OCI-LY7 (cell line): Measurements from ENCODE around the gene CGRRF1. TPM values are rescaled to one million over a fixed set of nuclear protein-coding genes. Genes with fewer than 3 reads are reported as not detected.

Experiments
- BruUV-seq: library from RNA; stranded (reverse); fragments of 400-500 nt; replicated peaks from 2 replicates; lab custom pipeline; 2021; lab: Mats Ljungman, UMichigan
- CTCF ChIA-PET: fragments of 300-600 bp; sonication (Branson Sonifier 250); formaldehyde crosslinking; loops from one replicate; lab custom pipeline; 2022; ENCODE audit warnings: antibody characterized with exemption; ENCODE audit not compliant: unreplicated experiment; lab: Charles Lee
- POLR2A ChIA-PET: fragments of 300-600 bp; sonication (Branson Sonifier 250); formaldehyde crosslinking; loops from one replicate; lab custom pipeline; 2022; ENCODE audit warnings: antibody characterized with exemption; lab: Charles Lee
- DNase-seq: peaks from one replicate; pipeline ENCODE4 v3.0.0-alpha.2; 2015; ENCODE audit warnings: low spot score
- H2AFZ ChIP-seq: fragments of 200-600 bp; sonication (generic), shearing (Covaris generic); 2 replicates; pipeline ENCODE4 v1.6.1; 2014; ENCODE audit warnings: mild to moderate bottlenecking, antibody characterized with exemption, low read length, moderate library complexity
- H3K27ac ChIP-seq: fragments of 200-600 bp; sonication (generic); 2 replicates; pipeline ENCODE4 v1.5.1; 2014; ENCODE audit warnings: mixed run types, low read depth, mild to moderate bottlenecking, moderate library complexity, low read length, inconsistent platforms; ENCODE audit not compliant: poor library complexity, severe bottlenecking
- H3K36me3 ChIP-seq: fragments of 200-600 bp; sonication (generic); 2 replicates; pipeline ENCODE4 v1.6.1; 2014; ENCODE audit warnings: mild to moderate bottlenecking, antibody characterized with exemption, low read length, moderate library complexity, mixed read lengths; ENCODE audit not compliant: insufficient read depth
- H3K4me1 ChIP-seq: fragments of 200-600 bp; sonication (generic); 2 replicates; pipeline ENCODE4 v1.5.1; 2014; ENCODE audit warnings: mild to moderate bottlenecking, low read length; ENCODE audit not compliant: insufficient read depth, poor library complexity, severe bottlenecking
- H3K4me2 ChIP-seq: fragments of 200-600 bp; sonication (generic); 2 replicates; pipeline ENCODE4 v1.6.1; 2014; ENCODE audit warnings: mild to moderate bottlenecking, low read length
- H3K4me3 ChIP-seq: fragments of 200-600 bp; sonication (generic); 2 replicates; pipeline ENCODE4 v1.5.1; 2014; ENCODE audit warnings: mild to moderate bottlenecking, low read depth, low read length; ENCODE audit not compliant: poor library complexity, severe bottlenecking
- H3K79me2 ChIP-seq: fragments of 200-600 bp; sonication (generic); 2 replicates; pipeline ENCODE4 v1.6.1; 2016; ENCODE audit warnings: low read depth, mild to moderate bottlenecking, low read length, moderate library complexity, mixed read lengths; ENCODE audit not compliant: insufficient read depth
- H3K9me2 ChIP-seq: fragments of 200-600 bp; sonication (generic); 2 replicates; pipeline ENCODE4 v1.6.1; 2016; ENCODE audit warnings: mild to moderate bottlenecking, low read length, mixed read lengths; ENCODE audit not compliant: insufficient read depth
- H3K9me3 ChIP-seq: fragments of 200-600 bp; sonication (generic); 2 replicates; pipeline ENCODE4 v1.6.1; 2014; ENCODE audit warnings: mild to moderate bottlenecking, mixed run types, low read length, mixed read lengths
- H4K20me1 ChIP-seq: fragments of 200-600 bp; sonication (generic); 2 replicates; pipeline ENCODE4 v1.6.1; 2014; ENCODE audit warnings: mild to moderate bottlenecking, antibody characterized with exemption, low read length, moderate library complexity, mixed read lengths; ENCODE audit not compliant: insufficient read depth
- EZH2phosphoT487 ChIP-seq: fragments of 200-600 bp; sonication (generic); IDR thresholded peaks from 2 replicates; pipeline ENCODE4 v1.6.1; 2018; ENCODE audit warnings: low read depth, borderline replicate concordance, mild to moderate bottlenecking, mixed run types, antibody characterized with exemption, low read length, moderate library complexity, mixed read lengths
- intact Hi-C: fragments of 100-400 bp; cut with micrococcal nuclease; formaldehyde crosslinking; loops from one replicate; pipeline ENCODE4 v1.10.0; 2022; ENCODE audit not compliant: unreplicated experiment
- total RNA-seq, 2 experiments: library from RNA; depleted of rRNA in 1 of 2; stranded (reverse); fragments of >200 nt in 1 of 2; shearing (Covaris generic) in 1 of 2; gene quantifications; 2 replicates each; pipeline ENCODE4 v1.2.3, GENCODE V29; 2014 to 2022
- TF ChIP-seq, protein P1 (sequence below): fragments of 200-600 bp; sonication (generic); conservative IDR thresholded peaks from 2 replicates; pipeline ENCODE4 v1.5.1; 2014; ENCODE audit warnings: mild to moderate bottlenecking, antibody characterized with exemption, low read length, moderate library complexity, mixed read lengths

Gene CGRRF1
- total RNA-seq, 2 experiments from 2014 or later = 8.4 to 13.4 TPM

- ChIA-PET CTCF (no interaction called here), POLR2A (no interaction called here)
- no peaks in the 10 kb centered on the region for H3K79me2 ChIP-seq
- H3K4me3 ChIP-seq = no peak overlapping the region
- no peak overlapping the region for H3K27ac ChIP-seq
- no peaks in the 10 kb centered on the region for H4K20me1 ChIP-seq
- H2AFZ ChIP-seq = no peak overlapping the region
- H3K4me1 ChIP-seq = no peaks in the 10 kb centered on the region
- H3K36me3 ChIP-seq = no peaks in the 10 kb centered on the region
- no peaks in the 10 kb centered on the region for H3K9me3 ChIP-seq
- no peak overlapping the region for H3K4me2 ChIP-seq
- intact Hi-C loops = no loop called here
- no peak for TF ChIP-seq EZH2phosphoT487
- TF ChIP-seq, protein P1, sequence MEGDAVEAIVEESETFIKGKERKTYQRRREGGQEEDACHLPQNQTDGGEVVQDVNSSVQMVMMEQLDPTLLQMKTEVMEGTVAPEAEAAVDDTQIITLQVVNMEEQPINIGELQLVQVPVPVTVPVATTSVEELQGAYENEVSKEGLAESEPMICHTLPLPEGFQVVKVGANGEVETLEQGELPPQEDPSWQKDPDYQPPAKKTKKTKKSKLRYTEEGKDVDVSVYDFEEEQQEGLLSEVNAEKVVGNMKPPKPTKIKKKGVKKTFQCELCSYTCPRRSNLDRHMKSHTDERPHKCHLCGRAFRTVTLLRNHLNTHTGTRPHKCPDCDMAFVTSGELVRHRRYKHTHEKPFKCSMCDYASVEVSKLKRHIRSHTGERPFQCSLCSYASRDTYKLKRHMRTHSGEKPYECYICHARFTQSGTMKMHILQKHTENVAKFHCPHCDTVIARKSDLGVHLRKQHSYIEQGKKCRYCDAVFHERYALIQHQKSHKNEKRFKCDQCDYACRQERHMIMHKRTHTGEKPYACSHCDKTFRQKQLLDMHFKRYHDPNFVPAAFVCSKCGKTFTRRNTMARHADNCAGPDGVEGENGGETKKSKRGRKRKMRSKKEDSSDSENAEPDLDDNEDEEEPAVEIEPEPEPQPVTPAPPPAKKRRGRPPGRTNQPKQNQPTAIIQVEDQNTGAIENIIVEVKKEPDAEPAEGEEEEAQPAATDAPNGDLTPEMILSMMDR = no peak
- no peak for DNase-seq
- no TSS peak for BruUV-seq
- H3K9me2 ChIP-seq = no peaks in the 10 kb centered on the region
Observed at GRCh38 chr14:54585214-54585613, 75.5 kb downstream of the CGRRF1 start.

Other genes with a start within 250 kb of the CGRRF1 start
- gene CDKN3, start 112.9 kb upstream of the CGRRF1 start, total RNA-seq (2014; rRNA removed; shearing (Covaris generic)) = 134 and 150 TPM in 2 replicates
- gene CDKN3, start 112.9 kb upstream of the CGRRF1 start, total RNA-seq (2022) = 157 and 189 TPM in 2 replicates
- 18.7 and 29.7 TPM in 2 replicates for gene CNIH1, start 68.5 kb upstream of the CGRRF1 start, total RNA-seq (2014; rRNA removed; shearing (Covaris generic))
- gene CNIH1, start 68.5 kb upstream of the CGRRF1 start, total RNA-seq (2022) = 96.6 and 109 TPM in 2 replicates
- gene GMFB, start 20.9 kb upstream of the CGRRF1 start, total RNA-seq (2014; rRNA removed; shearing (Covaris generic)) = 45.7 and 61.3 TPM in 2 replicates
- gene GMFB, start 20.9 kb upstream of the CGRRF1 start, total RNA-seq (2022) = 81.7 and 82.2 TPM in 2 replicates
- 0.05 and 0.06 TPM in 2 replicates for gene SAMD4A, start 57.2 kb downstream of the CGRRF1 start, total RNA-seq (2014; rRNA removed; shearing (Covaris generic))
- gene SAMD4A, start 57.2 kb downstream of the CGRRF1 start, total RNA-seq (2022) = 0.55 and 1.0 TPM in 2 replicates